Renal cortical epithelial cell (primary cell): ENCODE results near the gene MOXD1. TPM values are rescaled to one million over a fixed set of nuclear protein-coding genes. Genes with fewer than 3 reads are reported as not detected.
"Not testable (repeated sequence)": the region's sequence is repeated elsewhere in the genome, so short reads cannot be mapped to it uniquely, and the experiment has no call there.

Experiments
- DNase-seq: peaks from one replicate; pipeline ENCODE4 v3.0.0-alpha.2; 2011; ENCODE audit warnings: low read depth
- total RNA-seq: library from RNA; depleted of rRNA; stranded (reverse); fragments of >200 nt; gene quantifications from 2 replicates; pipeline ENCODE4 v1.2.3, GENCODE V29; 2014

The MOXD1 gene
- total RNA-seq, 1 donor from 2014 or later = 145 TPM

DNA sequence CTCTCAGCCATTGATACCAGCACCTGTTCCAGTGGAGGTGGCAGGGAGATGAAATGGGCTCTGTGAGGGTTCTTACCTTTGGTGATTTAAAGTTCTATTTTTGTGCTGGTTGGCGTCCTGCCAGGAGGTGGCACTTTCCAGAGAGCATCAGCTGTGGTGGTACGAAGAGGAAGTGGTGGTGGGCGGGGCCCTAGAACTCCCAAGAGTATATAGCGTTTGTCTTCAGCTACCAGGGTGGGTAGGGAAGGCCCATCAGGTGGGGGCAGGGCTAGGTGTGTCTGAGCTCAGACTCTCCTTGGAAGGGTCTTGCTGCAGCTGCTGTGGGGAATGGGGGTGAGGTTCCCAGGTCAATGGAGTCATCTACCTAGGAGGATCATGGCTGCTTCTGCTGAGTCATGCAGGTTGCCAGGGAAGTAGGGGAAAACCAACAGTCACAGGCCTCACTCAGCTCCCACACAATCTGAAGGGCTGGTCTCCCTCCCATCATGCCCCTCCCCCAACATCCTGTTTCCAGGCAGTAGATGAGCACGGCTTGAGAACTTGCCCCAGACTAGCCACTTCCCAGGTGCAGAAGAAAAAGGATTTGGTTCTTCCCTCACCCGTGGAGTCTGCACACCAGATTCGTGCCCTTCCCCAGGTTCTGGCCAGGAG, 46.6 kb downstream of the MOXD1 start:
- peak; percentile 36 for DNase-seq

DNA sequence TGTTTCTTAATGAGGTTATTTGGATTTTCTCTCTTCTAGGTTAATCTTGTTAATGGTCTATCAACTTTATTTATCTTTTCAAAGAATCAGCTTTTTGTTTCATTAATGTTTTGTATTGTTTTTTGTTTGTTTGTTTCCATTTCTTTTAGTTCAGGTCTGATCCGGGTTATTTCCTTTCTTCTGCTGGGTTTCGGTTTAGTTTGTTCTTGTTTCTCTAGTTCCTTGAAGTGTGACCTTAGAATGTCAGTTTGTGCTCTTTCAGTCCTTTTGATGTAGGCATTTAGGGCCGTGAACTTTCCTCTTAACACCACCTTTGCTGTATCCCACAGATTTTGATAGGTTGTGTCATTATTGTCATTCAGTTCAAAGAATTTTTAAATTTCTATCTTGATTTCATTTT, 49.3 kb downstream of the MOXD1 start:
- not testable (repeated sequence) for DNase-seq

DNA sequence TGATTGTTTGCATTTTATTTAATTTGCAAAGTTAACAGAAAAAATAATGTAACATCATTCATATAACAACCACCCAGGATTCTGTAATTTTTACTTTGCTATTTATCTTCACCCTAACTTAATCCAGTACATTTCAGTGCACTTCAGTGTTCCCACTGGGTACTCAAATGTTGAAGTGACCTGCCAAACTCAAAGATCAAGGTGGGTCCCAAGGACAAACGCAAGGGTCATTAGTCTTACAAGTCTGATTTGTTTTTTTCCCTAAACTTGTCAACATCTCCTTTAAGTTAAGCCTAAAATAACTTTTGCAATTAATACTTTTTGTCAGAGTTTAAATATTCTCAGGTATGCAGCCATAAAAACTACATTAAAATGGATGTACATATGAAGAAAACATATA, 53.0 kb downstream of the MOXD1 start:
- no peak for DNase-seq

DNA sequence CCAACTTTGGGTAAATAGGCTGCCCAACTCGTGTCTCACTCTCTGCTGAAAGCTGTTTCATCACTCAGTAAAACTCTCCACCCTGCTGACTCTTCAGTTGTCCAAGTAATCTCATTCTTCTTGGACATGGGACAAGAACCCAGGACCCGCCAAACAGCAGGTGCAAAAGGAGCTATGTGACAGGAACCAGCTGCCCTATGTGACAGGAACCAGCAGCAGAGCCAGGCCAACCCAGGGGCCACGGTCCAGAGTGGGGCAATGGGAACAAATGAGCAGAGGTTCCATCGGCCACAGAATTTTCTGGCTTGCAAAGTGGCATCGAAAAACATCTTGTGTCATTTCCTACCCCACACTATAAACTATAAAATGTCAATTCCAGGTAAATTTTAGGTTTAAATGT, 56.5 kb downstream of the MOXD1 start:
- no peak for DNase-seq

DNA sequence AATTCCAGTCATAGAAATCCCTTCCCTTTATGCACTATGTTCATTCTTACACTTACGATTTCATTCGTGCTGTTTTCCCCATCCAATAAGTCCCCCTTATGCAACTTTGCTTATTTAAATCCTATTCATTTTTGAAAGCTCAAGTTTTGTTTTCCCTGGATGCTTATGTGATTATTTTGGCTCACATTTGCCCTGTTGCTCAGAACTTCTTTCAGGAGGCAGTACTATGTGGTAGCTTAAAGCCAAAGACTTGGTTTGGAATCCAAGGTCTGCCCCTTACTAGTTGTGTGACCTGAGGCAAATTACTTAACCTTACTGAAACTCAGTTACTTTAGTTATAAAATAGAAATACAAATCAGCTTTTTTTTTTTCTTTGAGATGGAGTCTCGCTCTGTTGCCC, 59.6 kb downstream of the MOXD1 start:
- no peak for DNase-seq

DNA sequence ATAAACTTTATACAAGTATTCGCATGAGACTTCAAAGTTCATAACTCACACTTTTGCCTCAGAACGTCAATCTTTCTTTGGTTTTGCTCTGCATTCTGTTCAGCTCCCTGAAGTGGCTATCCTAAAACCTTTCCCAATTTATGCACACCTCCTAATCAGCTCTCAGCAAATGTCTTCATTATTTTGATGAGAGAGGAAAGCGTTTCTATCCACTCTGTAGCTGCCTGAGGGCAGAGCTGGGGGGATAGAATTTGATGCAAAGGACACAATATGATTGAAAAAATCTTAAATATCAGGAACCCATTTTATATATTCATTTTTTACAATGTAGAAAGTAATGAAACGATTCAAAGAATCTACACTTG, 66.8 kb downstream of the MOXD1 start:
- no peak for DNase-seq

DNA sequence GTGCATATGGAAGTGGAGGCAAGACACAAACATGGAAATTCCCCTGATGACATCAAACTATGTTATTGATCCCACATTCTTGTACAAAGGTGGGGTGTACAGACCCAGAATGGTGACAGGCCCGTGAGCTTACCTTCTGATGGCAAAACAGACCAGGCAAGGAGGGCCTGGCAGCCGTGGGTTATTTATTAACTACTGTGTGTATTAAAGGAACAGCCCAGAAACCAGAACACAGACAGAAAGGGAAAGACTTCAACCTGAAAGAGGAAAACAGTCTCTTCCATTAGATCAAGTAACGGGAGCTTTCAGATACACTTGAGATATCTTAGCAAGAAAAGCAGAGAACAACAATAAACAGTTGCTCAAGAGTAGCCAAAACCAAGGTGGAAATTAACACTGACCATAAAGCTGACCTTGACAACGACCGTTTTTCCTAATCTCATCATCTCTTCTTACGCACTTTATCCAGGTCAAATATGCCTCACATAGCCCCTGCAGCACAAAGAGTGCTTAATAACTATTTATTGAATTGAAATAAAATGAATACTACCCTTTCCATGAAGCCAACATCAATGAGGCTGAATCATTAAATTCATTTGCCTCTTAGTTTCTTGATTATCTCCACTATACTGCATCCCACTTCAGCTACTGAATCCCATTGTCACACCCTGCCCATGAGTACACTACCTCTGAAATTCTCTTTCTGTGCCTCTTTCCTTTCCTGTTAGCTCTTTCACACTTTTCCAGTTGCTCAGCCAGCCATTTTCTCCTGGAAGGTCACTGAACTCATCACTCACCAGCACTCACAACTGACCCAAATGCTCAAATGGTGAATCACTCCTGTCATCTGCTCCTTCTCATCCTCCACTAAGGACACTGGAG, 67.4 kb downstream of the MOXD1 start:
- DNase-seq = peak; percentile 92

DNA sequence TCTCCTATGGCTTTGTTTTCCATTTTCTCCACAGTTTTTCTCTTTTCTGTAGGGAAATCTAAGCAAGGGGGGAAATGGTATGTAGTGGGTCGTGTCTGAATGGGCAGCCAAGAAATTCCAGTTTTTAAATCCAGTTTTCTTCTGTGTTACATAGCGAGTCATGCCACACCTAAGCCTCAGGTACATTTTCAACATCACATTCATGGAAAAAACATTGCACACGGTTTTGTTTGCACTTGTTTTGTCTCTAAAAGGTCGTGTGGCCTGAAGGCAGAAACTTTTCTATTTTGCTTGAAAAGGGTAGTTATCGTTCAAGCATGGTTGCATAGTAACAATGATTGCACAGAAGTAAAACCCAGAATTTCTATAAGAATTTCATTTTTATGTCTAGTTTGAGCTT, 70.5 kb downstream of the MOXD1 start:
- peak; percentile 61 for DNase-seq

DNA sequence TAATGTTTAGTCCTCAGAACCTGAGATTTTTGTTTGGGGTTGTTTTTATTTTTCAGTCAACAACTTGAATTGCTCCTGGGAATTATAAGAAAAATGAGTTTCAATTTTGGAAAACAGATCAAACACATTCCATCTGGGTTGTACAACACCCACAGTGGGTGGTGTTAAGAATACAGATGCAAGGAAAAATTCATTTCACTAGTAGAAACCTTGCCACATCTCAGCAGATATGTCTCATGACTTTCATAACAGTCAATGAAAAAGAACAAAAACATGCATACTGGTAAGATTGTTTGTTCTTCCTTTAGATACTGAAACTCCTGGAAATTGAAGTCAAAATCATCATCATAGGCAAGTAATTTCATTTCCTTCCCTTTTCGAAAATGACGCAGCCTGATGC, 78.9 kb downstream of the MOXD1 start:
- no peak for DNase-seq

DNA sequence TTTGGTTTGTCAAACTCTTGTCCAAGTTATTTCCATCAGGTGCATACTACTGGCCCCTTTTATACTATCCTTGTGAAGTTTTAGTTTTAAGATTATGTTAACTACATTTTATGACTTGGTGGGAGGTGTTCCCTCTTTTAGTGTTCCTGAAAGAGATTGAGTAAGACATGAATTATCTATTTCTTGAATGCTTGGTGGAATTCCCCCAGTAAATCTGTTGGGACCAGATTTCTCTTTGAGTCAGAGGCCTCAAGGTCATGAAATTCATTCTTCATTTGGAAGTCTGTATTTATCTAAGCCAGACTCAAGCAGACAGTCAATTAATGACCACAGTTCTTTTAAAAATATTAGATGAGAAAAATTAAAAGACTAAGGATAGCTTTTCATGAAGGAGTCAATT, 81.3 kb downstream of the MOXD1 start:
- DNase-seq = peak; percentile 47

DNA sequence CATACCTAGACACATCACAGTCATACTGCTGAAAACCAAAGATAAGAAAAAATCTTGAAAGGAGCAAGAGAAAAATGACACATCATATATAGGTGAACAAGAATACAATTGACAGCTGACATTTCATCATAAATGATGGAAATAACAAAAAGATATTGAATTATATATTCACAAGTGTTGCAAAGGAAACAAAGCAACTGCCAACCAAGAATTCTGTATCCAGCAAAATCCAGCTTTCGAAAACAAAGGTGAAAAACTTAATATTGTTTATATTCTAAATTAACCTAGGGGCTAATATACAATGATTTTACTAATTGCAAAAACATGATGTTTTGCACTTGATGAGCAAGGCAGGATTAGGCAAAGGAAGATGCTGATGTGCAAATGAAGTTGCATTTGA, 84.3 kb downstream of the MOXD1 start:
- DNase-seq = no peak

DNA sequence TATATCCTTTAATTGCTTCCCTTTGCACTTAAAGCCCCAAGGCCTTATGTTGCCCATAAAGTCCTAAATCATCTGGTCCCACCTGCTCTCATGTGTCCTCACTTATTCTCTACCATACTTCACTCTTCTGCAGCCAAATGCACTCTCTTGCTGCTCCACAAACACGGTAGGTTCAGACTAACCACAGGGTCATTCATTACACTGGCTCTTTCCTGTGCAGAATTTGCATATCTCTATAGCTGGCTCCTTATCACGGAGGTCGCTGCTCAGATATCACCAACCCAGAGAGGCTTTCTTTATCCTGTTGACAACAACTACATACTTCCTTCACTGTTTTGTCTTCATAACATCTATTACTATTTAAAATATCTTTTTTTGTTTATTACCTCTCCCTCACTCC, 86.8 kb downstream of the MOXD1 start:
- no peak for DNase-seq

DNA sequence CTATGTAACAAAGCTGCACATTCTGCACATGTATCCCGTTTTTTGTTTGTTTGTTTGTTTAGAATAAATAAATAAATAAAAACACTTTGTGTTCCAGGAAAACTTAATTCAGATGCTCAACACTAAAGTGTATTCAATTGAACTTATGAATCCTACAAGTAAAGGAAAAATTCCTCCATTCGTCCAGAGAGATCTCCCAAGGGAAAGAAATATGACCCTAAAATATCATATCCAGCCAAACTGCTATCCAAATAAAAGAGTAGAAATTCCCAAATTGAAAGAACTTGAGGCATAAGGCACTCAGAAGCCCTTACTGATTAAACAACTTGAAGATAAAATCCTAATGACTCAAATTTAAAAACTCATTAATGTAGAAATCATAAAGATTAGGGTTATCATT, 90.4 kb downstream of the MOXD1 start:
- DNase-seq = no peak

DNA sequence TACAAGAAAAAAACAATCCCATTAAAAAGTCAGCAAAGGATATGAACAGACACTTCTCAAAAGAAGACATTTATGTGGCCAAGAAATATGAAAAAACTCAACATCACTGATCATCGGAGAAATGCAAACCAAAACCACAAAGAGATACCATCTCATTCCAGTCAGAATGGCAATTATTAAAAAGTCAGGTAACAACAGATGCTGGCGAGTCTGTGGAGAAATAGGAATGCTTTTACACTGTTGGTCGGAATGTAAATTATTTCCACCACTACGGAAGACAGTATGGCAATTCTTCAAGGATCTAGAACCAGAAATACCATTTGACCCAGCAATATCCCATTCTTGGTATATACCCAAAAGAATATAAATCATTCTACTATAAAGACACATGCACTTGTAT, 91.1 kb downstream of the MOXD1 start:
- DNase-seq = not testable (repeated sequence)

DNA sequence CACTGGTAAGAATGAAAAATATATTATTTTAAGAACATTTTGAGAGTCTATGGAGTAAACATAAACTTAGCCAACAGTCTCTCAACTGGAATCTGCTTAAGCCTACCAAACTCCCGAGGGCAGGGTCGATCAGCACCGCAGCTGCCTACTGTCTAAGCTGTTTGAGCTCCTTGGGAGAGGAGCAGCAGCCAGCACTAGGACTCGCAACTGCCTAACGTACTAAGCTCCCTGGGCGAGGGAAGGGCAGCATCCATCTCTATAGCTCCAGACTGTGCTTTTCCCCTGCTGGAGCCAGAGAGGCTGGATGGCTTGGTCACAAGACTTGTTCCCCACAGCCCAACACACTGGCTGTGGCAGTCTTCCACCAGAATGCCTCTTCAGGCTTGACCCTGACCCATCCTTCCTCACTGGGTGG, 96.4 kb downstream of the MOXD1 start:
- no peak for DNase-seq

DNA sequence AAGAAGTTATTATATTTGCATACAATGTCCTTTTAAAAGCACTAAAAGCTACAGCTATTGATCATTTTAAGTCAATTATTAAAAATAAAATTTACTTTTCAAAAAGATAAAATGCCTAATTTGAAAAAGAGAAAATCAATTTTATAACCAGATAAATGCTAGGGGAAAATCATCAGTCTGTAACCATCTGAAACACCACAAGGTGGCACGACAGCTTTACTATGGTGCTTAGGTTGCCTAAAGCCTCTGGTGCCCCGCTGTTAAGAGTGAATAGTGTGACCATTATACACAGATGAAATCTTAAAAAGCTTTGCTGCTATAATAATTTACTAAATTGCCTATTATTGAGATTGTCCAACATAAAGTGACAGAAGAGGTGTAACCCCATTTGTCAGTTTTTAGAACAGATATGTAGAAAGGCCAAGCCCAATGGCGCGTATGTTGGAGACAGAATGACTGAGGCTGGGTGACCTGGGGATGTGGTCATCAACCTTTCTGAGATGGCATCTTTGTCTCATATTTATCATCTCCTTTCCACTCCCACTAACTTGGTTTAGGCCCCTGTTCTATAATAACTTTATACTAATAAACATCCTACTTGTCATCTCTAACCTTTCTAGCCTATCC, 100.8 kb downstream of the MOXD1 start:
- peak; percentile 43 for DNase-seq

DNA sequence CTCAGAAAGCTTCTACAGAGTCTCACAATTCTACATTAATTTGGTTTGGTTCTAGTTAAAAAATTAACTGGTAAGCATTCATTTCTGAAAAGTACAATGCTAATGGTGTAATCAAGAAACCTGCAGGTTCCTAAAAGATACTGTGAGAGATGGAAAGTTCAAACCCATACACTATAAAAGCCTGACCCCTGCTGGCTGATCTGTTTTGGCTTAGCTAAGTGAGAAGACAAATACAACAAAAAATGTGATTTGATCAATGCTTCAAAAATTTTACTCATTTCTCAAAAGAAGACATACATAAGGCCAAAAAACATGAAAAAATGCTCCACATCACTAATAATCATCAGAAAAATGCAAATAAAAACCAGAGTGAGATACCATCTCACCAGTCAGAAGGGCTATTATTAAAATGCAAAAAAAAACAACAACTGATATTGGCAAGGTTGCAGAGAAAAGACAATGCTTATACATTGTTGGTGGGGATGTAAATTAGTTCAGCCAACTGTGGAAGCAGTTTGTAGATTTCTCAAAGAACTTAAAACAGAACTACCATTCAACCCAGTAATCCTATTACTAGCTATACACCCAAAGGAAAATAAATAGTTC, 102.8 kb downstream of the MOXD1 start:
- DNase-seq = peak; percentile 49

DNA sequence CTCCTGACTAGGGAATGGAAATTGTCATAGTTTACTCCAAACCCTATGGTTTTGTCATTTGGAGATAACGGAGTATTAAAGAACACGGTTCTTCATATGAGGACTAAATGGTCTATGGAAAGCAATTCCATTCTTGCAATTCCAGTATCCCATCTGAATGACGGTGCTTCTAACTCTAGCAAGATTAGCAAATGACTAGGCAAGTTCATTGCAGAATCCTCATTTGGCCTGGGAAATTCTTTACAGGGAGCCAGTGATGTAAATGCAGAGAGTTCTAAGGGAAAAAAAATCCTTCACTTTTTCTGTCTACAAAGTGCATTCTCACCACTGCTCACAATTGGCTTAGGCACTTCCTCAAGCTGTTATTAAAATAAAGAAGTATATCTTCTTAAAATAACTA, 111.5 kb downstream of the MOXD1 start:
- no peak for DNase-seq

DNA sequence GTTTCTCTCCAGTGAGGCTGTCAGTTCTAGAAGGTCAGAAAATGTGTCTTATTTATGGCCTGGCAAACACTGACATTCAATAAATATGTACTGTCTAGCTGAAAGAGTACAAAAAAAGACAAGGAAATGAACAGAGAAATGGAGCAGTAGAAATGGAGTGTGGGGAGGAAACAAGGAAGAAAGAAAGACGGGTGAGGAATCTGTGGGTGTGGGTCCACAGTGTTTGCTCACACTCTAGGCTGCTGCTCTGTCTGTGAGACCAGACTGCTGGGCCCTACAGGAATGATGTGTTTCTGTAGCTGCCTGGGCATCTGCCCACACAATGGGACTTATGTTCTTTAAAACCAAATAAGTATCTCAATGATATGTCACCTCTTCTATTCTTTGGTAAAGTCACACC, 114.2 kb downstream of the MOXD1 start:
- DNase-seq = no peak

DNA sequence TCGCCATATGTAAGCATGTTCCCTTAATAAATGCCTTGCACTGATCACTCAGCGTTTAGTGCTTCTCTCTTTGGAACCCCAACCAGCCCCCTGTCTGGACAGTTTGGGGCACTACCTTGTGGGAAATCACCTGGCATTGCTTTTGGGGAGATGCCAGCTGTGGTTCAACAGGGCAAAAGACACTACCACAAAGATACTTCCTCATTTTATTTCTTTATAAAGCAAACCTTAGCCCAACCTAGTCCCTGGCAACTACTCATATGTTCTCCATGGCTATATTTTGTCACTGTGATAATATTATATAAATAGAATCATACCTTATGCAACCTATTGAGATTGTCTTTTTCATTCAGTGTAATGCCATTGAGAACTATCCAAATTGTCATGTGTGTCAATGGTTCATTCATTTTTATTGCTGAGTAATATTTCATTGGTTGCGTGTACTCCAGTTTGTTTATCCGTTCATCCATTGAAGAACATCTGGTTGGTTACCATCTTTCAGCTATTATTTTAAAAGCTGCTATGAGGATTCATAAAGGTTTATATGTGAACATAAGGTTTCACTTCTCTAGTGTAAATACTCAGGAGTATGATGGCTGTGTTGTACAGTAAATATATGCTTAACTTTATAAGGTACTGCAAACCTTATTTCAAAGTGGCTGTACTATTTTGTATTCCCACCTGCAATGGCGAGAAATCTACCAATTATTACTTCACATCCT, 114.8 kb downstream of the MOXD1 start:
- DNase-seq = no peak

DNA sequence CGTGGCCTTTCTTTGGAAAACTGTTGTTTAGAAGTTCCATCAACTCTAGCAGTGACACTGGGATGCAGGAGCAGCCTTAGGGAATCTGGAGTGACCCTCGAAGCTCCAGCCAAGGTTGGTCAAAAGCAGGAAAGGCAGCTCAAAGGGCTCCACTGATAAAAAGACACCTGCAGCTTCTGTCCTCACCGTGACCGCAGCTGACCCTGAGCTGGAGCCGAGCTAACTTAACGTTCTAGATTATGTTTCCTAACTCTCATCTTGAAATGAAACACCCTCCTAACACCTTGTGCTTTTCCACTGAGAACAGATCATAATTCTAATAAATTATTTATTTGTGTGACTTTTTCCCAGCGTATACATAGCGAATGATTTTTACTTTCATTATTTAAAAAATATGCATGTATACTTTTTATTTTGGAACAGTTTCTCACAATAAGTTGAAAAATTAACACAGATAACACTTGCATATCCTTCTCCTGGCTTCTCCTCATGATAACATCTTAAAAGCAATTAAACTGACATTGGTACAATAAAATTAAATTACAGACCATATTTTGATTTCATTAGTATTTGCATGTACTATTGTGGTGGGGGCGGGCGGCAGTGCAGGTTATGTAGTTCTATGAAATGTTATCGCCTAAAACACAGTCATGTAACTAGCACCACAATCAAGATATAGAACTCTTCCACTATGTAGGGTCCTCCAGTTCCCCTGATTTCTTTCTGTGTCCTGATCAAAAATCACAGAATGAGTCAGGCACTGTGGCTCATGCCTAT, 116.1 kb downstream of the MOXD1 start:
- DNase-seq = no peak
